ENCODE data around the gene BMP8B.

GRCh38 chr1:39818482-39818881 is 29.8 kb upstream of the BMP8B start:
- TF ChIP-seq EP300 (IDR thresholded peaks at IDR 0.05): no peak
- TF ChIP-seq POLR2A (IDR thresholded peaks at IDR 0.05; ENCODE audit: low read depth): no peak
- no peak for TF ChIP-seq CTCF (IDR thresholded peaks at IDR 0.05)
